Neutrophil (primary cell): ENCODE data around the gene FADS3.

Source experiments
- H3K27ac ChIP-seq: fragments of 200-600 bp; sonication (generic); 2 replicates; pipeline ENCODE4 v1.5.1; 2016; ENCODE audit warnings: mild to moderate bottlenecking, moderate library complexity
- H3K27me3 ChIP-seq: fragments of 200-600 bp; sonication (generic); 2 replicates; pipeline ENCODE4 v1.6.0; 2016; ENCODE audit warnings: mild to moderate bottlenecking
- H3K36me3 ChIP-seq: fragments of 200-600 bp; sonication (generic); 2 replicates; pipeline ENCODE4 v1.5.1; 2017
- H3K4me1 ChIP-seq, 2 experiments: fragments of 200-600 bp in 1 of 2; sonication (generic) in 1 of 2; 1 replicate in 1 of 2; 2 replicates in 1 of 2; pipeline versions ENCODE4 v1.5.1 to v1.6.1; 2013 to 2016; ENCODE audit warnings: low read depth in 1 of 2, low read length in 1 of 2, mild to moderate bottlenecking in 1 of 2, moderate library complexity in 1 of 2; ENCODE audit not compliant: control insufficient read depth in 1 of 2, insufficient read depth in 1 of 2
- H3K4me3 ChIP-seq, 2 experiments: fragments of 200-600 bp in 1 of 2; sonication (generic) in 1 of 2; 1 replicate in 1 of 2; 2 replicates in 1 of 2; pipeline ENCODE4 v1.5.1; 2013 to 2016; ENCODE audit warnings: low read depth in 1 of 2, low read length in 1 of 2, mild to moderate bottlenecking in 1 of 2, moderate library complexity in 1 of 2
- H3K9me3 ChIP-seq: fragments of 200-600 bp; sonication (generic); 2 replicates; pipeline ENCODE4 v1.5.1; 2016
- TF ChIP-seq, protein P1 (sequence below): fragments of 200-600 bp; sonication (generic); IDR thresholded peaks from 2 replicates; pipeline ENCODE4 v1.5.1; 2016; ENCODE audit warnings: antibody characterized with exemption

Gene FADS3

DNA sequence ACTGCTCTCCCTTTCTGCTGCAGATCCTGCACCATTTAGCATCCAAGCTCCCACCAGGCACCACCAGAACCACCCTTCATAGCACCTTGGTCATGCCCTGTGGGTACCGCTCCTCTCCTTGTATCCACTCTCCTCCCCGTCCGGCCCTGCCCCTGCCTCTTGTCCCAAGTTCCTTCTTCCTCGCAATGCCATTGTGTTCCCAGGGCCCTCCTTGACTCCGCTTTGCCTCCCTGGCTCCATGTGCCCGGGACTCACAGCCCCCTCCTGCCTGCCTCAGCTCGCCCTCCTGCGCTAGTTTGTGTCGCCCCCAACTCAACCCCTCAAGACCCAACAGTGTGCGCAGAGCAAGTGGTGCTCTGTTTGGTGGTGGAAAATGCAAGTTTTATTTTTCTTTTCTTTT is 52.4 kb downstream of the FADS3 start:
- Histone ChIP-seq H3K27ac (no peak overlapping the region), H3K9me3 (no peaks in the 10 kb centered on the region), H3K27me3 (no peaks in the 10 kb centered on the region), H3K4me3 (no peak overlapping the region), H3K4me1 (peaks cover 30 to 31% of the 10 kb centered on the region in 2 experiments), H3K36me3 (peaks cover 7% of the 10 kb centered on the region)
- TF ChIP-seq, protein P1, sequence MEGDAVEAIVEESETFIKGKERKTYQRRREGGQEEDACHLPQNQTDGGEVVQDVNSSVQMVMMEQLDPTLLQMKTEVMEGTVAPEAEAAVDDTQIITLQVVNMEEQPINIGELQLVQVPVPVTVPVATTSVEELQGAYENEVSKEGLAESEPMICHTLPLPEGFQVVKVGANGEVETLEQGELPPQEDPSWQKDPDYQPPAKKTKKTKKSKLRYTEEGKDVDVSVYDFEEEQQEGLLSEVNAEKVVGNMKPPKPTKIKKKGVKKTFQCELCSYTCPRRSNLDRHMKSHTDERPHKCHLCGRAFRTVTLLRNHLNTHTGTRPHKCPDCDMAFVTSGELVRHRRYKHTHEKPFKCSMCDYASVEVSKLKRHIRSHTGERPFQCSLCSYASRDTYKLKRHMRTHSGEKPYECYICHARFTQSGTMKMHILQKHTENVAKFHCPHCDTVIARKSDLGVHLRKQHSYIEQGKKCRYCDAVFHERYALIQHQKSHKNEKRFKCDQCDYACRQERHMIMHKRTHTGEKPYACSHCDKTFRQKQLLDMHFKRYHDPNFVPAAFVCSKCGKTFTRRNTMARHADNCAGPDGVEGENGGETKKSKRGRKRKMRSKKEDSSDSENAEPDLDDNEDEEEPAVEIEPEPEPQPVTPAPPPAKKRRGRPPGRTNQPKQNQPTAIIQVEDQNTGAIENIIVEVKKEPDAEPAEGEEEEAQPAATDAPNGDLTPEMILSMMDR = no peak

DNA sequence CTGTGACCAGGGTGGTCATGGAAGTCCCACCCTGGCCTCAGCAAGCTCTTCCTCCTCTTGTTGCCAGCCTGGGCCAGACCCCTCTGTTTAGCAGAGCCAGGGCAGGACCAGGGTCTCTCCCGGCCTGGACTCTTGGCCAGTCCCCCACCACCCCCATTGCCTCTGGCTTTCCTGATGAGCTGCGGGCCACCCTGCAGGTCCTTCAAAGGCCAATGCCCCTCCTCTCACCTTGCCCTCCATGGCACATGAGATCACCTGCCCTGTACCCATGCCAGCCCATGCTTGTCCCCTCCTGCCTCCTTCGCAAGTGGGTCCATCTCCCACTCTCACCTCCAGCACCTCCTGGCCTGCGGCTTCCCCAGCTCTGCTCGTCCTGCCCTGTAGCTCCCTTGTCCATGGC is 52.8 kb downstream of the FADS3 start:
- H3K9me3 ChIP-seq = no peaks in the 10 kb centered on the region
- peaks cover 30 to 35% of the 10 kb centered on the region in 2 experiments for H3K4me1 ChIP-seq
- no peaks in the 10 kb centered on the region for H3K27me3 ChIP-seq
- H3K4me3 ChIP-seq = no peak overlapping the region
- peaks cover 7% of the 10 kb centered on the region for H3K36me3 ChIP-seq
- TF ChIP-seq, protein P1 = no peak
- H3K27ac ChIP-seq = no peak overlapping the region

- H3K4me1 ChIP-seq = peaks cover 30 to 35% of the 10 kb centered on the region in 2 experiments
- H3K4me3 ChIP-seq = no peak overlapping the region
- H3K36me3 ChIP-seq = peaks cover 7% of the 10 kb centered on the region
- peaks cover 5% of the 10 kb centered on the region for H3K27me3 ChIP-seq
- TF ChIP-seq, protein P1 = no peak
- no peak overlapping the region for H3K27ac ChIP-seq
- no peaks in the 10 kb centered on the region for H3K9me3 ChIP-seq
Observed at GRCh38 chr11:61837411-61838005, 53.8 kb downstream of the FADS3 start.

DNA sequence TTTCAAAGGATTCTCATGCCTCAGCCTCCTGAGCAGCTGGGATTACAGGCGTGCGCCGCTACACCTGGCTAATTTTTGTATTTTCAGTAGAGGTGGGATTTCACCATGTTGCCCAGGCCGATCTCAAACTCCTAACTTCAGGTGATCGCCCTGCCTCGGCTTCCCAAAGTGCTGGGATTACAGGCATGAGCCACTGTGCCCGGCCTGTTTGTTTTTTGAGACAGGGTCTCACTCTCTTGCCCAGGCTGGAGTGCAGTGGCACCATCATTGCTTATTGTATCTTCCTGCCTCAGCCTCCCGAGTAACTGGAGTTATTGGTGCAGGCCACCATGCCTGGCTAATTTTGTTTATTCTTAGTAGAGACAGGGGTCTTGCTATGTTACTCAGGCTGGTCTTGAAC is 55.2 kb downstream of the FADS3 start:
- H3K27ac ChIP-seq = peak overlapping the region; percentile 90
- H3K4me1 ChIP-seq = peaks cover 30 to 42% of the 10 kb centered on the region in 2 experiments
- peaks cover 18% of the 10 kb centered on the region for H3K27me3 ChIP-seq
- peak overlapping the region; percentile 22 to 33 for H3K4me3 ChIP-seq
- TF ChIP-seq, protein P1 = no peak
- H3K9me3 ChIP-seq = no peaks in the 10 kb centered on the region
- H3K36me3 ChIP-seq = peaks cover 7% of the 10 kb centered on the region

GRCh38 chr11:61834278-61835048 is 56.9 kb downstream of the FADS3 start:
- Histone ChIP-seq H3K36me3 (no peaks in the 10 kb centered on the region), H3K27ac (peak overlapping the region; percentile 90)
- TF ChIP-seq, protein P1 = no peak

More at GRCh38 chr11:61834278-61835048, 56.9 kb downstream of the FADS3 start:
- Histone ChIP-seq H3K4me1 (peaks cover 30 to 42% of the 10 kb centered on the region in 2 experiments), H3K4me3 (peak overlapping the region; percentile 27 to 33), H3K9me3 (no peaks in the 10 kb centered on the region), H3K27me3 (peaks cover 35% of the 10 kb centered on the region)
